HuH-7.5 (cell line): ENCODE results near the gene HK1.
"Not testable (repeated sequence)": the region's sequence is repeated elsewhere in the genome, so short reads cannot be mapped to it uniquely, and the experiment has no call there.

Experiments used
- DNase-seq: peaks from one replicate; pipeline ENCODE4 v3.0.0; 2011; ENCODE audit warnings: low spot score

The HK1 gene

DNA sequence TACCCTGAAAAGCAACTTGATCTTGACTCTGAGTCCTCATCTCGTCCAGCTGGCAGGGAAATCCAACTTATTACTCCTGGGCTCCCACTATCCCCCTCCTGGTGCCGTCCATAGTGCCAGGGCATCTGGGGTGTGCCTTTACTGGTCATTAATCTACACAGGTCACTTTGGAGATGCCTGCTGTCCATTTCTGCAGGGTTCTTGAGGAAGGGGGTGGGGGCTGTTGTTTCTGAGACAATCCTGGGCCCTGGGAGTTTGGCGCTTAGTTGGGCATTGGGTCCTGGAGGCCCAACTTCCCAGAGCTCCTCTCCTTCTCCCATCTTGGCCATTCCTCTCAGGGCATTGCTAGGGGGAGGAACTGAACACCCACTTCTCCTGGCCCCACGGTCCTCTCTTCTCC lies 144.4 kb downstream of the HK1 start:
- DNase-seq = no peak

DNA sequence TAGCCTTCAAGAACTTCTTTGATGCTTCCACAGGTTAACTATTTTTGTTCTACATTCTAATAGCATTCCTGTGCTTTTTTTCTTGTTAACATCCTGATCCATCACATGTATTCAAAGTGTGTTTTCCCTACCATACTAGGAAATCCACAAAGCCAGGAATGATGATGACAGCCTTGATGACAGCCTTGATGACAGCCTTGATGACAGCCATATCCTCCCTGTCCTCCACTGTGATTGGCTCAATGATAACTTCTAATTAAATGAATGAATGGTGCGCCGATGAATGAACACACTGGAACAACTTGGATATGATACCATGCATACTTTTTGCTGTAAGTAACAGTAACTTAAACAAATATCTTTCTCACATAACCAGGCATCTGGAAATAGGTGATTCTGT lies 146.7 kb downstream of the HK1 start:
- no peak for DNase-seq

DNA sequence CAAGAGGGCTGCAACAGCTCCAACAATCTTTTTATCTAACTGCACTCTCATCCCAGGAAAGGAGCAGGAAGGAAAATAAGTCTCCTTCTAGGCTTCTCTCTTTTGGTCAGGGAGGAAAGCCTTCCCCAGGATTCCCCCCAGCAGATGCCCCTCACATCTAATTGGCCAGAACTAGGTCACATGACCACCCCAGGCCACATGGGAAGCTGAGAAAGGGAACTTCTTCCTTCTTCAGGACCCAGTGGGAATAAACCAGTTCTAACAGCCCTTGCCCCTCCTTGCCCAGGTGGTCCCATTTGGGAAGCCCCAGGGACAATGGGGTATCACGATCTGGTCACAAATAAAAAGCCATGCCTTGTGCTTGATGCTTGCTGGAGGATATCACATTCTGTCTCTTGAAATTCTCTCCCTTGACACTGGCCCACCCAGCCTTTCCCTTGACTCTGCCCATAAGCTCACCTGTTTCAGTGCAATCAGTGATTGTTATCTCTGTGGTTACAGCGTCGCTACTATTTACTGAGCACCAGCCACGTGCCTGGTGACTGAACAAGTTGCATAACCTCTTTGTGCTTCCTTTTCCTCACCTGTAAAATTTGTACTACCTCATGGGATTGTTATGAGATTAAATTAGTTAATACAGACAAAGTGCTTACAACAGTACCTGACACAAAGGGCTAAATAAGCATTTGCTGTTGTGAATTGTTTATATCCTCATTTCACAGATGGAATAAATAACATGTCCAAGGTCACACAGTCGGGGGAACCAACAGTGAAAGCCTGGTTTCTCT lies 147.4 kb downstream of the HK1 start:
- DNase-seq = no peak

DNA sequence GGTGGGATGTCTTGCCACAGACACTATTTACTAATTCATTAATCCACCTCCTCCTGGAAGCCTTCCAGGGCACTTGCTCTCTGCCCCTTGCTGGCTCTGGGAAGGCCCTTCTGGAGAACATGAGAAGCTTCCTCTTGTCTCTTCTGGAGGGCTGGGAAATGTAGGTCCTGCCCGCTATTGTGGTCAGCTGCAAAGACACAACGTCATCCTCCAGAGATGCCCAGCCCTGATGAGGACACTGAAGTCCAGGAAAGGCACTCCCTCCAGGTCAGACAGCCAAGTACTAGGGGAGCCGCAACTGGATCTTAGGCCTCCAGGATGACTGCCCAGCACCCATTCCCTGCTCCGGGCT lies 148.1 kb downstream of the HK1 start:
- DNase-seq = no peak

DNA sequence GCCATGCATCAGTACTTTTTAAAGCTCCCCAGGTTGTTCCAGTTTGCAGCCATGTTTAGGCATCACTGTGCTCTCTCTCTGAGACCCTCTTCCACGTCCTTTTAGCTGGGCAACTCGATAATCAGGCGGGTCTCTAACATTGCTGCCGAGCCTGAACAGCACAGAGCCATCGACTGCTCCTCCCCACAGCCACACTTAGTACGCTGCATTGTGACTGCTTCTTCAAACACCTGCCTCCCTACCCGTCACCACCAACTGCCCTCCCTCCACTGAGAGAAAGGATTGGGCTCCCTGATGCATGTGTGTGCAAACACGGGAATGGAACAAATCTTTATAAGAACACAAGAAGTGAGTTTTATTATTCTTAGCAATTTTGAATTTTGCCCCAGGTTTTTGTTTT lies 149.9 kb downstream of the HK1 start:
- no peak for DNase-seq

DNA sequence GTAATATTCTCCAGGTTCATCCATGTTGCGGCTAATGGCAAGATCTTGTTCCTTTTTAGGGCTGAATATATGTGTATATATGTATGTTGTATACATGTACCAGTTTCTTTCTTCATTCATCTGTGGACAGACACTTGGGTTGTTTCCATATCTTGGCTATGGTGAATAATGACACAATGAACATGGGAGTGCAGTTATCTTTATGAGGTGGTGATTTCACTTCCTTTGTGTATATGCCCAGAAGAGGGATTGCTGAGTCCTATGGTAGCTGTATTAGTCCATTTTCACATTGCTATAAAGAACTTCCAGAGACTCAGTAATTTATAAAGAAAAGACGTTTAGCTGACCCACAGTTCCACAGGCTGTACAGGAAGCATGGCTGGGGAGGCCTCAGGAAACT lies 155.9 kb downstream of the HK1 start:
- no peak for DNase-seq

DNA sequence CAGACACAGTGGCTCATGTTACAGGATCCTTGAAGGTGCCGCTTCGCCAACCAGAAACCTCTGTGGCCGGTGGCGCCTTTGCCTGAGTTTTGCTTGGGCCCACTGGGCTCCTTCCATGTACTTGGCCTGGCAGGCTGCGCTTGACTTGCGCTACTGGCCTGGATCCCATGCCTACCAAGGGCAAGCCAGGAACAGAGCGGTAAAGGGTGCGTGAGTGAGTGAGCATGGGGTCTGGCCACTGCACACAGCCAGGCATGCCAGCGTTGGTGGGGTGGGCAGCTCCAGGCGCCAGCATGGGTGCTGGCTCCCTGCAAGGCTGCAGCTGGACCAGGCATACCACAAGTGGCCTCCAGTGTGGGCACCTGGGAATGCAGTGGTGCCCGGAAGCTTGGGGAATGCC lies 156.6 kb downstream of the HK1 start:
- DNase-seq = no peak

DNA sequence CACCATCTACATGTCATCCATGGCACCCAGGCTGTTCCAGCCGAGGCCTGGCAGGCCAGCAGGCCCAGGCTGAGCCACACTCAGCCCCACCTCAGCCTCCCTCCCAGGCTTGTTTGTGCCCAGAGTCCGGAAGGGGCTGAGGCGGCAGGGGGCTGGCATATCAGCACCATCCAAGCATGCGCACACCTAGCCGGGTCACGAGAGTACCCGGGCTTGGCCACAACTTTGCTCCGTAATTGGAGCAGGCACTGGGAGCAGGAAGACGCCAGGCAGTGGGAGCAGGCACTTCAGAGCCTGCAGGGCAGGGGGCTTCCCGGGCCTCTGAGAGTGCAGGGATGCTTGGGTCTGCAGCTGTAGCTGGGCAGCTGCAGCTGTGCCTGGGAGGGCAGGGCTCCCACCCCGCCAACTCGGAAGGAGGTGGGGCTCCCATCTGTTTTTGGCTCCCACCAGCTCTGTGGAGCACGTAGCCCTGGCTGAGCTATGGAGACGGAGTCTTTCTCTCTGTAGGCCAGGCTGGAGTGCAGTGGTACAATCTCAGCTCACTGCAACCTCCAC lies 157.7 kb downstream of the HK1 start:
- DNase-seq = no peak

DNA sequence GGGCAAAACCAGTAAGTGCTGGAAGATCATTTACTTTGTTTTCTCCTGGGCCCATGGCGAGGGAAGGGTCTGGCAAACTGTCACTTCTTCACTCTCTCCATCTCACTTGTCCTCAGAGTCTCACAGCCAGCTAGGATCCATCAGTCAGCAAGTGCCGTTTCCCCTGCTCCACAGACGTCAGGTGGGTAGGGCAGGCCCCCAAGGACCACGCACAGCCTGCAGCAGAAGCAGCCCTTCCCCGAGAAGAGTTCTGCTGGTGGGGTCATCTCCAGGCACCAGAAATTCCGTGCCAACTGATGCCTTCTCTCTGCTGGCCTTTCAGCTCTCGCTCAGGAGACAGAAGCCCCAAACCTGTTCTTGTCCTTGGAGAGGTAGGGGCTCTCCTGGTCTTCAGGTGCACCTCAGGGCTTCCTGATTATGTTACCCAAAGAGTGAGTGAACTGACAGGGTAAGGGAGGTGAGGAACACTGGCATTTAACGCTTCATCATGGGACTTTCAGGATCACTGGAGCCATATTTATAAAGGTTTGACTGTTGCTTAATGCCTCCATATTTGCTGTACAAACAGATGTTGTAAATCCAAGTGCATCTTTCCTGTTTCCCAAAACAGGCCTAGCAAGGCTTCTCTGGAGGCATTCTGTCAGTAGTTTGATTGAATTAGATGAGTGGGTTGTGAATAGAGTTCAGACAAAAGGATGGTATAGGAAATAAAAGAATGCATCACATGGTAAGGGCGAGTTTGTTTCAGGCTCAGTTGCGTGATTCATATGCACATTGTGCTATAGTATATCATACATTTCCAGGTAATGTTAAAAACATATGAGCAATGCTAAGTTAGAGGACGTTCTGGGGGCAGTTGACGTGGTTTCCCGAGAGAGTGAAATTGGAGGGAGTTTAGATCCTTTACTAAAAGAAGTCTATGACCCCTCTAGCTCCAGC lies 159.3 kb downstream of the HK1 start:
- DNase-seq = no peak

DNA sequence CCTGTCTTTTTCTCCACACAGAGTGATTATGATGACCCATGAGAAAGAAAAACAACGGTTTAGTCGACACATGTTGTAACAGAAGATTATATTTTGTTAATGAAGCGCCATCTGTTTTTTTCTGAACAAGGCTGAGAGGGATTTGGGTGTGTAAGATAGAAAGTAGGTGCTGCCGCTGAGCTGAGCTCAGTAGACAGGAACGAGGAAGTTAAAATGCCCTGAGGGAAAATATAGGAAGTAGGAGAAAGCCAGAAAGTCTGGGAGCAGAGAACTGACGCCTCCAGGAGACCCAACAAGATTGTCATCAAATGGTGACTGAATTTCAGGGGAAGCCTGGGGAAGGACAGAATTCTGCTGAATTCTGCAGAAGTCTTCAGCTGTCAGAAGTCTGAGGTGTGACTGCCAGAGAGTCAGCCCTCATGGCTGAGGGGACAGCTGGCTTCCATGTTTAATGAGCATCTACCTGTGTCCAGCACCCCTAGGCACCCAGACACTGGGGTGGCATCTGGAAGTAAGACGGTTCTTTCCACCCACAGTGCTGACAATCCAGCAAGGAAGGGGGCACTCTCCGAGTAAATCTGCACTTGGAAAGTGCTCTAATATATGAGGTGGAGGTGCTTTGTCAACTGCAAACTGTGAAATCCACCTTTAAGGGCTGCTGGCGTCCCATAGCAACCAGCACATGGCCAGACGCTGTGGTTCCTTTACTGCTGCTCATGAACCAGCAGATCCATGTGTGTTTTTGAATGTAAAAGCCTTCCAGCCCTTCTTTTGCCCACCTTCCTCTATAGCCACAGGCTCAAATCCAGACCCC lies 160.4 kb downstream of the HK1 start:
- DNase-seq = no peak

DNA sequence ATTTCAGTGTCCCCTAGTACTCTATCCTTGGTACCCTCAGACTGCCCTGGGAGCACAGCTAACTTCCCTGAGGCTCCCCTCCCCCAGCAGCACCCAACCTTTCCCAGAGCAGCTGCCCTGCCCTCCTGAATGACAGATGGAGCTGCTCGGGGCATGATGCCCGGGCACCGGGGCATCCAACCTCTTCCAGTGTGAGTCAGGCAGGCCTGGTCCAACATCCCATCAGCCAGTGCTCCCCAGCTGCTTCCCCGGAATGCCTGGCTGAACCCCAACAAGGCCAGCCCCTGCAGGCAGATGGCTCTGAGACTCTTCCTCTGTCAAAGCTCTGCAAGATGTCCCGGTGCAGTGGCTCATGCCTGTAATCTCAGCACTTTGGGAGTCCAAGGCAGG lies 161.0 kb downstream of the HK1 start:
- DNase-seq = no peak

DNA sequence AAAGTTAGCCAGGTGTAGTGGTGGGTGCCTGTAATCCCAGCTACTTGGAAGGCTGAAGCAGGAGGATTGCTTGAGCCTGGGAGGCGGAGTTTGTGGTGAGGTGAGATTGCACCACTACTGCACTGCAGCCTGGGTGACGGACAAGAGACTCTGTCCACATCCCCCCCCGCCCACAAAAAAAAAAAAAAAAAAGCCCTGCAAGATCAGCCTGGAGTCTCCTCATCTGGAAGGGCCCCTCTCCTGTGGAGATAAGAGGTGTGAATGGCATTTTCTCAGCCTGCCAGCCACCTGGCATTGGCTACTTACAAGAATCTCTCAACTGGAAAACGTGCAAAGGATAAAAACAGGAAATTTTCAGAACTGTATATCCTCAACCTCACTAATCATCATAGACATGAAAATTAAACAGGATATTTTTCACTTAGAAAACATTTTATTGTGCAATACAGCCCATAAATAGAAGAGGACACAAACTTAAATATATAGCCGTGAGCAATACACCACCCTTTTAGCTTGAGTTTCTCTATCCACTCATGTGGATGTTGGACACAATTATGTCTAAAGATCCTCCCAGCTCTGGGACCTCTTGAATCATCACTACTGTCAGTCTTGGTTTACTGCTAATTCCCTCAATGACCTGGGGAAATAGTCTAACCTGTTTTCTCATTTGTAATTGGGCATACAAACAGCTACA lies 161.7 kb downstream of the HK1 start:
- DNase-seq = no peak

DNA sequence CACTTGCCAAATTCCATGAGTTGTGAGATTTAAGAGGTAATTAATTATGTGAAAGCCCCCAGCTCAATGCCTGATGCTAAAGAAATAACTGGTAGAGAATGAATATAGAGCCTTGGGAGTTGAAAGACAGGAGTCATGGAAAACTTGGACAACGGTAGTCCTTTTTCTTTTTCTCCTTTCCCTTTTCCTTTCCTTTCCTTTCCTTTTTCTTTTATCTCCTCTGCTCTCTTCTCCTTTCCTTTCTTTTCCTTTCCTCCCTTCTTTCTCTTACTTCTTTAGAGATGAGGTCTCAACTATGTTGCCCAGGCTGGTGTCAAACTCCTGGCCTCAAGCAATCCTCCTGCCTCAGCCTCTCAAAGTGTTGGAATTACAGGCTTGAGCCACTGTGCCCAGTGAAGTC lies 165.1 kb downstream of the HK1 start:
- DNase-seq = no peak

DNA sequence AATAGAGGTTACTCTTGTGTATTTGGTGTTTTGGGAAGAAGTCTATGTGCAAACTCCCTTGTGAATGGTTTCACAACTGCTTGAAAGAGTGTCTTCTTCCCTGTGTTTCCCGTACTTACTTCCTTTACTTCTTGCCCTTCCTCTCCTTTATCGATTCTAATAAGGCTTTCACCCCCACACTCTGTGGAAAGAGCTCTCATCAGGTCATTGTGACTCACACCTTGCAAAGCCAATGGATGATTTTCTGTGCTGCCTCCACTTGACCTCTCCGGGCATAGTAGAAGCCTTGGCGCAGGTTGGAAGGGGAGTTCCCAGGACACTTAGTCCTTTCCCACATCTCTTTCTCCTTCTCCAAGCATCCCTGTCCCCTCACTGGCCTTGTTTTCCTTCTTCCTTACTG lies 166.7 kb downstream of the HK1 start:
- no peak for DNase-seq

DNA sequence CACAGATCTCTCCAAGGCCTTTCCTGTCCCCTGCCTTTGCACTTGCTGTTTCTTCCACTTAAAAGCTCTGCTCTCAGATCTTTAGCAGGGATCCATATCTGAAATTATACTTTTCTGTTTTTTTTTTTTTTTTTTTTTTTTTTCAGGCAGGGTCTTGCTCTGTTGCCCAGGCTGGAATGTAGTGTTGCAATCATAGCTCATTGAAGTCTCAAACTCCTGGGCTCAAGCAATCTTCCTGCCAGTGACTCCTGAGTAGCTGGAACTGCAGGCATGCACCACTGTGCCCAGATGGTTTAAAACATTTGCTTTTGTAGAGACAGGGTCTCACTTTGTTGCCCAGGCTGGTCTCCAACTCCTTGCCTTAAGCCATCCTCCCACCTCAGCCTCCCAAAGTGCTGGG lies 167.9 kb downstream of the HK1 start:
- DNase-seq = no peak

DNA sequence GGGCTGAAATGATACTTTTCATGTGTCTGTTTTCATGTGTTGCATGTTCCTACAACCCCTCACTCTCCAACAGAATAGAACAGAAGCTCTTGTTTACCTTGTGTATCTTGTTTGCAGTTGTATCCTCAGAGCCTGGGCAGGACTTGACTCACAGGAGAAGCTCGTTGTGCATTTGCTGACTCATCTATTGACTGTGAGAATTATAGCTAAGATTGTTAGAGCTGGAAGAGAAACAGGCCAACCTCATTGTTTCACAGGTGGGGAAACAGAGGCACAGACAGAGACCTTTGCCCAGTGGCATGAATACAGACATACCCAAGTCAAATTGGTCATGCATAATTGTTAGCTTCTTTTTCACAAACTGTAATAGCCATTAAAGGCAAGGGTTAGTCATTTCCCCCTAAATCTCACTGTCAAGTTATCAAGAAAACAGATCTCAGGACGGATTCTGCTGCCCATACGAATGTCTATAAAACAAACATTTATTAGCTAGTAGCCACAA lies 168.4 kb downstream of the HK1 start:
- no peak for DNase-seq

DNA sequence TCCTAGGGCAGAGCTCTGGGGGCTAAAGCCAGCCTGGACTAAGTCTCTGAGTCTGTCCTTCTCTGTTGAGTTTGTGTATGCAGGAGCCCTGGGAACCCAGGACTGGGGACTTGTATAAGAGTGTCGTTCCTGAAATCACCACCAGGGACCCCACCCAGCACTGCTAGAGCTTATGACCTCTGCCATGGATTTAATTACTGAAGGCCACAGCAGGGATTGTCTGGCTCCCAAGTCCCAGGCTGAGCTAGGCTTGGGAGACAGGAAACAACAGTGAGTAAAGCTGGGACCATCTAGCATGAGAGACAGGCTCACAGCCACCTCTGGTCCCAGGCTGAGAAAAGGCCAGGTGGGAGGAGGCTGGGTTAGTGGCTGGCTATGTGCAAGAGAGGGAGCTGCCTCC lies 171.5 kb downstream of the HK1 start:
- DNase-seq = peak; percentile 43

DNA sequence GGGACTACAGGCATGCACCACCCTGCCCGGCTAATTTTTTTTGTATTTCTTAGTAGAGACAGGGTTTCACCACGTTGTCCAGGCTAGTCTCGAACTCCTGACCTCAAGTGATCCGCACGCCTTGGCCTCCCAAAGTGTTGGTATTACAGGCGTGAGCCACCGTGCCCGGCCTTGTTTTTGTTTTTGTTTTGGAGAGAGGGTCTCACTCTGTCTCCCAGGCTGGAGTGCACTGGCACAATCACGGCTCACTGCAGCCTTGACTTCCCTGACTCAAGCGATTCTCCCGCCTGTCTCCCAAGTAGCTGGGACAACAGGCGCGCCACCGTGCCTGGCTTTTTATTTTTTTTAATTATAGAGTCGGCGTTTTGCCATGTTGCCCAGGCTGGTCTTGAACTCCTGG lies 172.1 kb downstream of the HK1 start:
- DNase-seq = not testable (repeated sequence)

DNA sequence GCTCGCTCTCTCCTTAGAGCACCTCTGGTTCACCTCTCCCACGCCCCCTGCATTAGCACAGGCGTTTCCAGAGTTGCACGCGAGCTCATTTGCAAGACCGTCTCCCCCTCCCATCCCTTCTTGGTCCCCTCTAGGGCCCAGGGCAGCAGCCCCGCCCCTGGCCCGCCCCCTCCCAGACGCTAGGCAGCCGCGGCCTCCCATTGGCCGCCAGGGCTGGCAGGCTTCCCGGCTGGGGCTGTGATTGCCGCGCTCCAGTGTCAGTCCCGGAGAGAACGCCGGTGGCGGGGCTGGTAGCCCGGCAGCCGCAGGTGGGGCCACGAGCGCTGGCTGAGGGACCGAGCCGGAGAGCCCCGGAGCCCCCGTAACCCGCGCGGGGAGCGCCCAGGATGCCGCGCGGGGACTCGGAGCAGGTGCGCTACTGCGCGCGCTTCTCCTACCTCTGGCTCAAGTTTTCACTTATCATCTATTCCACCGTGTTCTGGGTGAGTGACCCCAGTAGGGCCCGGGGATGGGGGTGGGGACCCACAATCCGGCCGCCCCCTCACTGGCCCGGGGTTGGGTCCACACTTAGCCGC lies 173.0 kb downstream of the HK1 start, which contains the start of gene TSPAN15:
TSPAN15 (plus strand) TSS at position 257 of the 575 bp plus-strand sequence; CDS start at position 387, 130 bp downstream.
- DNase-seq = peak; percentile 70
